WTC11 (cell line): ENCODE data around the gene LRRN3. TPM values are rescaled to one million over a fixed set of nuclear protein-coding genes. Genes with fewer than 3 reads are reported as not detected.

ENCODE experiments used
- ATAC-seq: fragments of 200-7000 bp; cut with Tn5 transposase; 2 replicates; pipeline ENCODE4 v1.10.0; 2021; ENCODE audit warnings: mild to moderate bottlenecking, moderate library complexity
- CTCF ChIA-PET: fragments of 300-600 bp; sonication (Branson Sonifier 250); formaldehyde crosslinking; loops from one replicate; lab custom pipeline; 2021; ENCODE audit warnings: antibody characterized with exemption; lab: Charles Lee
- POLR2A ChIA-PET: fragments of 350-600 bp; sonication (Branson Sonifier 250); formaldehyde crosslinking; loops from one replicate; lab custom pipeline; 2021; ENCODE audit warnings: antibody characterized with exemption; lab: Charles Lee
- DNase-seq: peaks from one replicate; pipeline ENCODE4 v3.0.0; 2021; ENCODE audit warnings: low spot score
- H3K27ac Mint-ChIP-seq: 2 replicates; pipeline ENCODE4 v1.8.0; 2021; ENCODE audit warnings: mixed read lengths
- H3K27me3 Mint-ChIP-seq: 2 replicates; pipeline ENCODE4 v1.8.0; 2021; ENCODE audit warnings: low read depth, mild to moderate bottlenecking, moderate library complexity, mixed read lengths
- H3K36me3 Mint-ChIP-seq: 2 replicates; pipeline ENCODE4 v1.8.0; 2021; ENCODE audit warnings: mixed read lengths
- H3K4me1 Mint-ChIP-seq: 2 replicates; pipeline ENCODE4 v1.8.0; 2022; ENCODE audit warnings: mixed read lengths
- H3K4me3 Mint-ChIP-seq: 2 replicates; pipeline ENCODE4 v1.8.0; 2021; ENCODE audit warnings: mild to moderate bottlenecking, moderate library complexity, mixed read lengths
- H3K9me3 Mint-ChIP-seq: 2 replicates; pipeline ENCODE4 v1.8.0; 2021; ENCODE audit warnings: mixed read lengths
- ATF1 ChIP-seq: sonication (generic); formaldehyde crosslinking; IDR thresholded peaks from 2 replicates; pipeline ENCODE4 v1.8.1; 2023; ENCODE audit warnings: mild to moderate bottlenecking, moderate library complexity, missing genetic modification reagents
- ATF3 ChIP-seq: sonication (generic); formaldehyde crosslinking; conservative IDR thresholded peaks from 2 replicates; pipeline ENCODE4 v1.8.1; 2022; ENCODE audit warnings: mild to moderate bottlenecking, missing genetic modification reagents
- ESRRA ChIP-seq: sonication (generic); formaldehyde crosslinking; IDR thresholded peaks from 2 replicates; pipeline ENCODE4 v1.8.1; 2022; ENCODE audit warnings: mild to moderate bottlenecking, missing genetic modification reagents, borderline replicate concordance
- FOXJ3 ChIP-seq: sonication (generic); formaldehyde crosslinking; IDR thresholded peaks from 2 replicates; pipeline ENCODE4 v1.9.0; 2021; ENCODE audit warnings: missing genetic modification reagents, mild to moderate bottlenecking, borderline replicate concordance
- GABPB1 ChIP-seq: sonication (generic); formaldehyde crosslinking; IDR thresholded peaks from 2 replicates; pipeline ENCODE4 v1.8.1; 2023; ENCODE audit warnings: mild to moderate bottlenecking, missing genetic modification reagents
- HMGA2 ChIP-seq: fragments of 250-450 bp; sonication (Bioruptor Pico); IDR thresholded peaks from 2 replicates; pipeline ENCODE4 v1.4.0; 2021; ENCODE audit warnings: mild to moderate bottlenecking, moderate library complexity
- MLX ChIP-seq: sonication (generic); formaldehyde crosslinking; IDR thresholded peaks from 2 replicates; pipeline ENCODE4 v1.8.1; 2023; ENCODE audit warnings: mild to moderate bottlenecking, missing genetic modification reagents, moderate library complexity
- NFE2L1 ChIP-seq: sonication (generic); formaldehyde crosslinking; IDR thresholded peaks from 2 replicates; pipeline ENCODE4 v1.8.1; 2023; ENCODE audit warnings: missing genetic modification reagents
- NR2C2 ChIP-seq: sonication (generic); formaldehyde crosslinking; IDR thresholded peaks from 2 replicates; pipeline ENCODE4 v1.8.0; 2022; ENCODE audit warnings: mild to moderate bottlenecking, missing genetic modification reagents
- PRRX2 ChIP-seq: fragments of 250-450 bp; sonication (Bioruptor Pico); IDR thresholded peaks from 2 replicates; pipeline ENCODE4 v1.8.0; 2021; ENCODE audit warnings: mild to moderate bottlenecking
- RELA ChIP-seq: sonication (generic); formaldehyde crosslinking; IDR thresholded peaks from 2 replicates; pipeline ENCODE4 v1.8.1; 2022; ENCODE audit warnings: missing genetic modification reagents, mild to moderate bottlenecking, borderline replicate concordance
- TCF7 ChIP-seq: sonication (generic); formaldehyde crosslinking; IDR thresholded peaks from 2 replicates; pipeline ENCODE4 v1.8.0; 2022; ENCODE audit warnings: mild to moderate bottlenecking, low read depth, missing genetic modification reagents, moderate library complexity
- TEAD1 ChIP-seq: sonication (generic); formaldehyde crosslinking; IDR thresholded peaks from 2 replicates; pipeline ENCODE4 v1.8.0; 2022; ENCODE audit warnings: mild to moderate bottlenecking, missing genetic modification reagents
- TP53 ChIP-seq: sonication (generic); formaldehyde crosslinking; IDR thresholded peaks from 2 replicates; pipeline ENCODE4 v1.8.1; 2023; ENCODE audit warnings: mild to moderate bottlenecking, missing genetic modification reagents
- USF2 ChIP-seq: sonication (generic); formaldehyde crosslinking; IDR thresholded peaks from 2 replicates; pipeline ENCODE4 v1.8.1; 2023; ENCODE audit warnings: mild to moderate bottlenecking, missing genetic modification reagents, moderate library complexity
- ZBTB21 ChIP-seq: sonication (generic); formaldehyde crosslinking; IDR thresholded peaks from 2 replicates; pipeline ENCODE4 v1.8.1; 2023; ENCODE audit warnings: mild to moderate bottlenecking, missing genetic modification reagents, borderline replicate concordance
- ZMAT4 ChIP-seq: fragments of 250-450 bp; sonication (Bioruptor Pico); IDR thresholded peaks from 2 replicates; pipeline ENCODE4 v1.9.0; 2021; ENCODE audit warnings: mild to moderate bottlenecking
- ZNF219 ChIP-seq: sonication (generic); formaldehyde crosslinking; IDR thresholded peaks from 2 replicates; pipeline ENCODE4 v1.8.0; 2023; ENCODE audit warnings: missing genetic modification reagents, mild to moderate bottlenecking, borderline replicate concordance
- ZNF232 ChIP-seq: sonication (generic); formaldehyde crosslinking; IDR thresholded peaks from 2 replicates; pipeline ENCODE4 v1.8.0; 2022; ENCODE audit warnings: mild to moderate bottlenecking, missing genetic modification reagents
- ZNF317 ChIP-seq: sonication (generic); formaldehyde crosslinking; IDR thresholded peaks from 2 replicates; pipeline ENCODE4 v1.8.1; 2023; ENCODE audit warnings: low read depth, mild to moderate bottlenecking, moderate library complexity, missing genetic modification reagents, borderline replicate concordance
- ZNF416 ChIP-seq: fragments of 250-450 bp; sonication (Bioruptor Pico); IDR thresholded peaks from 2 replicates; pipeline ENCODE4 v1.9.0; 2021; ENCODE audit warnings: mild to moderate bottlenecking, inconsistent platforms
- total RNA-seq: library from RNA; stranded (reverse); gene quantifications from 3 replicates; pipeline ENCODE4 v1.2.3, GENCODE V29; 2021
- TF ChIP-seq, protein P1 (sequence below): sonication (generic); formaldehyde crosslinking; IDR thresholded peaks from 2 replicates; pipeline ENCODE4 v1.8.0; 2022; ENCODE audit warnings: mild to moderate bottlenecking, missing genetic modification reagents
- TF ChIP-seq, protein P2 (sequence below): sonication (generic); formaldehyde crosslinking; IDR thresholded peaks from 2 replicates; pipeline ENCODE4 v1.8.1; 2022; ENCODE audit warnings: low read depth, mild to moderate bottlenecking, moderate library complexity, missing genetic modification reagents, borderline replicate concordance

LRRN3 gene
- total RNA-seq, 1 experiment from 2014 or later = 0.70 TPM

- no peak for DNase-seq
- TF ChIP-seq TP53 (CRISPR knock-in tag) = no peak
- TF ChIP-seq ATF3 (CRISPR knock-in tag) = no peak
- TF ChIP-seq ZNF232 (CRISPR knock-in tag) = no peak
- TF ChIP-seq, all 79 proteins: peak for 0
- Mint-ChIP-seq H3K9me3 (no peaks in the 10 kb centered on the region), H3K27ac (no peak overlapping the region), H3K4me3 (no peak overlapping the region), H3K4me1 (no peaks in the 10 kb centered on the region), H3K27me3 (no peaks in the 10 kb centered on the region), H3K36me3 (no peaks in the 10 kb centered on the region; the same call in 1 of the 2 replicates)
- POLR2A ChIA-PET = no interaction called here
- CTCF ChIA-PET = no interaction called here
- no peak for ATAC-seq
These were observed 36.1 kb downstream of the LRRN3 start for GRCh38 chr7:111126987-111127386.

GRCh38 chr7:111129435-111129834 lies 38.5 kb downstream of the LRRN3 start:
- peaks cover 5% of the 10 kb centered on the region for H3K4me1 Mint-ChIP-seq
- no peaks in the 10 kb centered on the region for H3K9me3 Mint-ChIP-seq
- no peak overlapping the region for H3K27ac Mint-ChIP-seq
- DNase-seq (no peak), ATAC-seq (no peak)
- ChIA-PET CTCF (no interaction called here), POLR2A (no interaction called here)
- no peaks in the 10 kb centered on the region for H3K36me3 Mint-ChIP-seq
- H3K4me3 Mint-ChIP-seq = no peak overlapping the region
- no peaks in the 10 kb centered on the region for H3K27me3 Mint-ChIP-seq
- TF ChIP-seq HMGA2 (CRISPR knock-in tag) (0 out of 2 replicates have a peak, but pooled peaks have one; percentile 17), RELA (CRISPR knock-in tag) (no peak)
- TF ChIP-seq, all 79 proteins: peak for 1

- POLR2A ChIA-PET = no interaction called here
- CTCF ChIA-PET = interaction anchor here (1.1 kb wide), 2 partner anchors 8 to 34 kb away, joined by 3 read pairs; no protein-coding TSS in a partner anchor
- Mint-ChIP-seq H3K9me3 (no peaks in the 10 kb centered on the region), H3K36me3 (no peaks in the 10 kb centered on the region), H3K4me1 (peaks cover 7% of the 10 kb centered on the region), H3K27ac (no peak overlapping the region), H3K4me3 (no peak overlapping the region), H3K27me3 (no peaks in the 10 kb centered on the region)
- no peak for ATAC-seq
- DNase-seq = no peak
- TF ChIP-seq NFE2L1 (CRISPR knock-in tag) (no peak), ZMAT4 (CRISPR knock-in tag) (no peak), ATF1 (CRISPR knock-in tag) (no peak), MLX (CRISPR knock-in tag) (no peak), ZBTB21 (no peak), PRRX2 (CRISPR knock-in tag) (no peak), GABPB1 (CRISPR knock-in tag) (no peak), ZNF317 (CRISPR knock-in tag) (no peak), ESRRA (CRISPR knock-in tag) (no peak), TEAD1 (CRISPR knock-in tag) (no peak), ZNF416 (no peak), ATF3 (CRISPR knock-in tag) (no peak), TCF7 (CRISPR knock-in tag) (no peak), ZNF219 (CRISPR knock-in tag) (no peak), ZNF232 (CRISPR knock-in tag) (no peak), FOXJ3 (CRISPR knock-in tag) (no peak), NR2C2 (CRISPR knock-in tag) (no peak), USF2 (CRISPR knock-in tag) (no peak)
- TF ChIP-seq, protein P1, sequence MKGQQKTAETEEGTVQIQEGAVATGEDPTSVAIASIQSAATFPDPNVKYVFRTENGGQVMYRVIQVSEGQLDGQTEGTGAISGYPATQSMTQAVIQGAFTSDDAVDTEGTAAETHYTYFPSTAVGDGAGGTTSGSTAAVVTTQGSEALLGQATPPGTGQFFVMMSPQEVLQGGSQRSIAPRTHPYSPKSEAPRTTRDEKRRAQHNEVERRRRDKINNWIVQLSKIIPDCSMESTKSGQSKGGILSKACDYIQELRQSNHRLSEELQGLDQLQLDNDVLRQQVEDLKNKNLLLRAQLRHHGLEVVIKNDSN (CRISPR knock-in tag) = no peak
- TF ChIP-seq, protein P2, sequence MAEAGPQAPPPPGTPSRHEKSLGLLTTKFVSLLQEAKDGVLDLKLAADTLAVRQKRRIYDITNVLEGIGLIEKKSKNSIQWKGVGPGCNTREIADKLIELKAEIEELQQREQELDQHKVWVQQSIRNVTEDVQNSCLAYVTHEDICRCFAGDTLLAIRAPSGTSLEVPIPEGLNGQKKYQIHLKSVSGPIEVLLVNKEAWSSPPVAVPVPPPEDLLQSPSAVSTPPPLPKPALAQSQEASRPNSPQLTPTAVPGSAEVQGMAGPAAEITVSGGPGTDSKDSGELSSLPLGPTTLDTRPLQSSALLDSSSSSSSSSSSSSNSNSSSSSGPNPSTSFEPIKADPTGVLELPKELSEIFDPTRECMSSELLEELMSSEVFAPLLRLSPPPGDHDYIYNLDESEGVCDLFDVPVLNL (CRISPR knock-in tag) = no peak
These were observed 41.9 kb downstream of the LRRN3 start for GRCh38 chr7:111132833-111133232.
